Stimulated activated CD4-positive, alpha-beta T cell treated with anti-CD3 and anti-CD28 coated beads, Interleukin-2, amount 100 ng/mL, for 4 hours (primary cell): ENCODE measurements around the gene THEM4.
"Not testable (repeated sequence)": the region's sequence is repeated elsewhere in the genome, so short reads cannot be mapped to it uniquely, and the experiment has no call there.

Experiments used
- DNase-seq: peaks from one replicate; pipeline ENCODE4 v3.0.0-alpha.2; 2020; ENCODE audit warnings: low read depth

THEM4 gene

GRCh38 chr1:151893176-151893924 is 16.0 kb downstream of the THEM4 start:
- no peak for DNase-seq

GRCh38 chr1:151892190-151892589 is 17.1 kb downstream of the THEM4 start:
- no peak for DNase-seq

GRCh38 chr1:151891512-151891911 is 17.8 kb downstream of the THEM4 start:
- no peak for DNase-seq

GRCh38 chr1:151888972-151889570 is 20.2 kb downstream of the THEM4 start:
- no peak for DNase-seq

GRCh38 chr1:151887028-151887427 is 22.3 kb downstream of the THEM4 start:
- no peak for DNase-seq

- no peak for DNase-seq
Observed at GRCh38 chr1:151885479-151885878, 23.8 kb downstream of the THEM4 start.

- DNase-seq = not testable (repeated sequence)
Observed at GRCh38 chr1:151884879-151885278, 24.4 kb downstream of the THEM4 start.

- DNase-seq = not testable (repeated sequence)
Observed at GRCh38 chr1:151884445-151884844, 24.9 kb downstream of the THEM4 start.

- DNase-seq = not testable (repeated sequence)
Observed at GRCh38 chr1:151883898-151884297, 25.4 kb downstream of the THEM4 start.

GRCh38 chr1:151882918-151883317 is 26.4 kb downstream of the THEM4 start:
- DNase-seq = not testable (repeated sequence)

GRCh38 chr1:151882466-151882865 is 26.8 kb downstream of the THEM4 start:
- DNase-seq = no peak

GRCh38 chr1:151881479-151881878 is 27.8 kb downstream of the THEM4 start:
- no peak for DNase-seq

- no peak for DNase-seq
Observed at GRCh38 chr1:151875419-151876097, 33.8 kb downstream of the THEM4 start.

GRCh38 chr1:151872776-151873175 is 36.5 kb downstream of the THEM4 start:
- DNase-seq = not testable (repeated sequence)

GRCh38 chr1:151871284-151872030 is 37.9 kb downstream of the THEM4 start:
- DNase-seq = no peak

- DNase-seq = no peak
Observed at GRCh38 chr1:151868486-151868885, 40.8 kb downstream of the THEM4 start.

GRCh38 chr1:151867765-151868411 is 41.4 kb downstream of the THEM4 start:
- DNase-seq = no peak

- no peak for DNase-seq
Observed at GRCh38 chr1:151867321-151867720, 42.0 kb downstream of the THEM4 start.

GRCh38 chr1:151864411-151864810 is 44.9 kb downstream of the THEM4 start:
- no peak for DNase-seq

- DNase-seq = no peak
Observed at GRCh38 chr1:151862604-151863003, 46.7 kb downstream of the THEM4 start.

- no peak for DNase-seq
Observed at GRCh38 chr1:151860504-151861187, 48.7 kb downstream of the THEM4 start.
